ENCODE data around the gene OSBP2.
A peak's percentile ranks its signal among the peaks of the same experiment; 100 is the strongest.
"Not testable (repeated sequence)": the region's sequence is repeated elsewhere in the genome, so short reads cannot be mapped to it uniquely, and the experiment has no call there.

OSBP2 gene

GRCh38 chr22:30694640-30695350, at the start of gene OSBP2:
TSS of gene OSBP2 (plus strand) at chr22:30694874. CDS start at chr22:30694910, 36 bp downstream.
- DNase-seq (ENCODE audit: low spot score), result peak; percentile 1

DNA sequence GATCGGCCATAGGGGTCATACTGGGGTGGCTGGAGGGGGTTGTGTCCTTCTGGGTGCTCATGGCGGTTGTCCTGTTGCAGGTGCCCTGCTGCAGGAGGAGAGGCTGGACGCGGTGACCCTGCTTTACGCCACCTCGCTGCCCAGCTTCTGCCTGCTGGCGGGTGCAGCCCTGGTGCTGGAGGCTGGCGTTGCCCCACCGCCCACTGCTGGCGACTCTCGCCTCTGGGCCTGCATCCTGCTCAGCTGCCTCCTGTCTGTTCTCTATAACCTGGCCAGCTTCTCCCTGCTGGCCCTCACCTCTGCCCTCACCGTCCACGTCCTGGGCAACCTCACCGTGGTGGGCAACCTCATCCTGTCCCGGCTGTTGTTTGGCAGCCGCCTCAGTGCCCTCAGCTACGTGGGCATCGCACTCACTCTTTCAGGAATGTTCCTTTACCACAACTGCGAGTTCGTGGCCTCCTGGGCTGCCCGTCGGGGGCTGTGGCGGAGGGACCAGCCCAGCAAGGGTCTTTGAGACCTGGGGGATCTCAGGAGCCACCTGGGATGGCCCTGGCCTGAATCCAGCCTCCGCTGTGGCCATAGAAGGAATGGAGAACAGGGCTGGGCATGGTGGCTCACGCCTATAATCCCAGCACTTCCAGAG, 48.0 kb upstream of the OSBP2 start:
- no peak for DNase-seq (ENCODE audit: low spot score)

- DNase-seq (ENCODE audit: low spot score), result no peak
These were observed 47.1 kb upstream of the OSBP2 start for GRCh38 chr22:30647536-30647935.

DNA sequence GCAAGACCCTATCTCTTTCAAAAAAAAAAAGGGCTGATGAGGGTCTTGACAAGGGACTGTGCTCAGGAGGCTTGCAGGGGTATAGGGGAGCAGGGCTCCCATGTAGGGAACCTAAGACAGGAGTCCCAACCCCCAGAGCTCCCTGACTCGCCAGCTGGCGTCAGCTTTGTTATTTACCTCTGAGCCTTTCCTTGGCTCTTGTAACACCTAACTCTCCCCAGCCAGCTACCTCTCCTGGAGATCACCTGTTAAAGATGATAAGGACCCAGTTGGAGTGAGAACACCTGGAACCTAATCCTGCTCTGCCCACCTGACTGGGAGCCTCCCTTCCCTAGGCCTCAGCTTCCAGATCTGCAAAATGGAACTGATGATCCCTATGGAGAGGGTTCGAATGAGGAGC, 45.8 kb upstream of the OSBP2 start:
- DNase-seq (ENCODE audit: low spot score), result no peak

DNA sequence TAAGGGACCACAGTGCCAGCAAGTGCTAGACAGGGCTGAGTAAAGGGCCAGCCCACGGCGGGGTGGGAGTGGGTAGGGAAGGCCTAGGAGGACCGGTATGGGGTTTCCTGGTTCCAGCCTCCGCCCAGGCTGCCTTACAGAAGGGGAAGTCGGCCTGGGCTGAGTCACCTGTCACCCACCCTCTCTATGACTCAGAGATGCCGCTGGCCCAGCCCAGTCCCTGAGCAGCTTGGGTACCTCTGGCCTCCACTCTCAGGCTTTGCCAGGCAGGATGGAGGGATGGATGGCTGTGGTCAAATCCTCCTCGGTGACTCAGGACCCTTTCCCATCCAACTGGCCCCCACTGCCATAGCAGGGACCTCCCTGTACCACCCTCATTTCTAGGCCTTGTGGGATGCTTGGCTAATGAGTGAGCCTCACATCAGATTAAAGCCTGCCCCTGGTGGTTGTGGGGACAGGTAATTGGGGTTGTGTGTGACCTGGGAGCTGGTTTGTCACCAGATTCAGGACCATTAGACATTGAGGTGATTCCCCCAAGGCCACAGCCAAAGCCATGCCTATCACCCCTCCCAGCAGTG, 45.2 kb upstream of the OSBP2 start:
- DNase-seq (ENCODE audit: low spot score), result peak; percentile 84

- no peak for DNase-seq (ENCODE audit: low spot score)
These were observed 44.1 kb upstream of the OSBP2 start for GRCh38 chr22:30650508-30651116.

- DNase-seq (ENCODE audit: low spot score), result no peak
These were observed 41.8 kb upstream of the OSBP2 start for GRCh38 chr22:30652852-30653251.

- DNase-seq (ENCODE audit: low spot score), result no peak
These were observed 40.3 kb upstream of the OSBP2 start for GRCh38 chr22:30654361-30654760.

- DNase-seq (ENCODE audit: low spot score), result no peak
These were observed 39.1 kb upstream of the OSBP2 start for GRCh38 chr22:30655532-30655931.

DNA sequence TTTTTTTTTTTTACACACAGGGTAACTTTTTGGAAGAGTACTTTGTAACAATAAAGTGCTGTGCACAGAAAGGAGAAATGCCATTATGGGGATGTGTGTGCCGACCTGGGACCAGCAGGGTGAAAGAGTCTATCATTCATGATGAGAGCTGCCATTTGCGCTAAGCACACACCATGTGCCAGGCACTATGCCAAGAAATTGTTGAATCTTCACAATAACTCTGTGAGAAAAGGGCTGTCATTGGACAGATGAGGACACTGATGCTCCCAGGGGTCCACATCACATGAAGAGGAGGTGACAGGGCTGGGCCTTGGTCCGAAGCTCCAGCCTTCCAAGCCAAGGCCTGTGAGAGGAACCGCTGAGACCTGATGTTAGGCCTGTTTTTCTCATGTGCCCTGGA, 32.6 kb upstream of the OSBP2 start:
- DNase-seq (ENCODE audit: low spot score), result no peak

GRCh38 chr22:30664798-30665197, 29.9 kb upstream of the OSBP2 start:
- no peak for DNase-seq (ENCODE audit: low spot score)

DNA sequence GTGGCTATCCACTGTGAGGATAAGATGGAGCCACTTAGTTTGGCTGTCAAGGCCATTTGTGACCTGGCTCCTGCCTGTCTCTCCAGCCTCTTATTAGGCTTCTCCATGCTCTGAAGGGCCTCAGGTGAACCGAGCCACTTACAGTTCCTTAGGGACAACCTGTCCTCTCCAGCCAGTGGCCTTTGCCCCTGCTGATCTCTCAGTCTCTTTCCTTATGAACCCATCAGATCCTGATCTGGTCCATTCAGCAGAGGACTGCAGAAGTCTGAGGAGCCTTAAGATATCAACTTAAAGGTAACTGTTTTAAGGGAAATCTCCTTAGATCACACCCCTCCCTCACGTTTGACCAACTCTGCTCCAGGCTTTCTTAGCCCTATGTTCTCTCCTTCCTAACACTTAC, 29.4 kb upstream of the OSBP2 start:
- DNase-seq (ENCODE audit: low spot score), result no peak

DNA sequence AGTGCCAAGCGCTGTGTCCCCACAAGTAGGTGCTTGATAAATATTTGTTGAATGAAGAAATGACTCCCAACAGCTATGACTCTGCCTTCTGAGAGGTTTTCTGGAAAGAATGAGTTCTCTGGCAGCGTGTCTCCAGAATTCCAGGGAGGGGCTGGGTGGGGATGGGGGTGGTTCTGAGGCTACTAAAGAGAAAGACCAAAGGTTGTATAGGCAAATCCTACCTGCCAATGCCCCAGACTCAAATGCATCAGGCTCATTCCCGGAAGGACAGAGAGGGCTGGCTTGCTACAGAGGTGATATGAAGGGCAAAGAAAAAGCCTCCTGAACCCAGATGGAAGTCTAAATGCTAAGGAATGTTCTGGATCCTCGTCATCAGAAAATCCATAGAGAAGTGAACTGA, 28.9 kb upstream of the OSBP2 start:
- DNase-seq (ENCODE audit: low spot score), result no peak

GRCh38 chr22:30667107-30667493, 27.6 kb upstream of the OSBP2 start:
- peak; percentile 17 for DNase-seq (ENCODE audit: low spot score)

DNA sequence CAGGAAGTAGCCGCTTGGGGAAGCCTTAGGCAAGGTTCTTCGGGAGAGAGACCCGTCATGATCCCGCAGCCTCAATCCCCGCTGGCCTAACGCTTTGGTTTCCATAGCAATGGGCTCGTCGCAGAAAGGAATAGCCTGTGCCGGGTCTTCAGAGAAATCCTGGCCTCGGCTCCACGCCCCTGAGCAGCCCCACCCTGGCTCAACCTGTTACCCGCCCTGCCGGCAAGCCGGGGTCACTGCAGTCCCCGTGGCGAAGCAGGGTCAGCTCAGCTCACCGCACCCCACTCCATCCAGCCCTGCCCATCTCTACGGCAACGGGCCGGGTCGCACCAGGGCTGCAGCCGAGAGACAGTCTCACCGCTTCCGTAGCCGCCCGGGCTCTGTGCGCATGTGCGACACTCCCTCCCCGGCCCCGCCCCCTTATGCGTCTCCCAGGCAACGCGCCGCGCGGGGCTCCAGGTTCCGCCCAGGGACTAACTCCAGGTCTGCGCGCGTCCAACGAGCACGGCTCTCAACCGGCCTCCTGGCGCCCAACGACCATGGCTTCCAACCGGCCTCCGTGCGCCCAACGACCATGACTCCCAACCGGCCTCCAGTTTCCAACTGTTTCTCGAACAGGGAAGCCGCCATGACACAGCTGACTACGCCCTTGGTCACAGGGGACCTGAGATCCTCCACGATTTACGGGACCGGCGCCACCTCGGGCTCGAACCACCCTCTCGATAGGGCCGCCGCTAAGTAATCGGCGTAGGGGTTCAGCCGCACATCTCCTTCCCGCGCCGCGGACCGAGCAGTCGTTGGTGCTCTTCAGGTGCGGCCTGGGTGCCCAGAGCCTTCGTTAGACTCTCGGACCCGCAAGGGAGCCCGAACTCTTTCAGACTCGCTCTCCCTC, 26.9 kb upstream of the OSBP2 start, which contains the start of gene DUSP18:
TSS of gene DUSP18 (minus strand) at position 382 of the 892 bp plus-strand sequence. CDS start 3,872 bp downstream, outside the sequence.
- peak; percentile 96 for DNase-seq (ENCODE audit: low spot score)

- DNase-seq (ENCODE audit: low spot score), result no peak
These were observed 26.3 kb upstream of the OSBP2 start for GRCh38 chr22:30668386-30668710.

- DNase-seq (ENCODE audit: low spot score), result no peak
These were observed 23.6 kb upstream of the OSBP2 start for GRCh38 chr22:30671071-30671470.

DNA sequence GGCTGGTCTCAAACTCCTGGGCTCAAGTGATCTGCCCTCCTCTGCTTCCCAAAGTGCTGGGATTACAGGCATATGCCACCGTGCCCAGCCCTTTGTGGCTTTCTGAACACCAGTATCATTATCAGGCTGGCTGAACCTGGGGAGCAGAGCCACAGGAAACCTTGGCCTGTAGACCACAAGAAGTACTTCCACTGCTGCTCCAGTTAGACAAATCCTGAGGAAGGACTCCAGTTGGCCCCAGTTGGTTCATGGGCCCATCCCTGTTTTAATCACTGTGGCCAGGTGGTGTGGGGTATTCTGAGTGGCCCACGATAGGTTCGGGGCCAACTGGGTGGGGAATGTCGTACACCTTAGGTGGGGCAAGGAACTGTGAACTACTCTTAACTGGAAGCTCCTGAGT, 21.5 kb upstream of the OSBP2 start:
- no peak for DNase-seq (ENCODE audit: low spot score)

DNA sequence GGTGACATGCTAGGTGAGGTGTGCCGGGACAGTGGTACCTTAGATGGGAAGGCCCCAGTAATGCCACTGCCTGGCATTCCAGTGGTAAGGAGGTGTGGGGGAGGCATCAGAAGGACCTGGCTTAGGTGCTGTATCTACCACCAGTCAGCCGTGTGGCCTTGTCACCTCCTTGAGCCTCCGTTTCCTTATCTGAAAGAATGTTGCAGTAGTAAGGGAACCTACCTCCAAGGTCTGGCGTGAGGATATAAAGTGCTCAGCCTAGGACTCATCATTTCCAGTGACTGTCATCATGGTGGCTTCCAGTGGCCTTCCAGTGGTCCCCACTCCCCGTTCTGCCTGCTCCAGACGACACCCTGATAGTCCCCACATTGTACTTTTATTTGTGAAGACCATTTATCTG, 20.2 kb upstream of the OSBP2 start:
- DNase-seq (ENCODE audit: low spot score), result no peak

- DNase-seq (ENCODE audit: low spot score), result no peak
These were observed 19.2 kb upstream of the OSBP2 start for GRCh38 chr22:30675436-30675835.

DNA sequence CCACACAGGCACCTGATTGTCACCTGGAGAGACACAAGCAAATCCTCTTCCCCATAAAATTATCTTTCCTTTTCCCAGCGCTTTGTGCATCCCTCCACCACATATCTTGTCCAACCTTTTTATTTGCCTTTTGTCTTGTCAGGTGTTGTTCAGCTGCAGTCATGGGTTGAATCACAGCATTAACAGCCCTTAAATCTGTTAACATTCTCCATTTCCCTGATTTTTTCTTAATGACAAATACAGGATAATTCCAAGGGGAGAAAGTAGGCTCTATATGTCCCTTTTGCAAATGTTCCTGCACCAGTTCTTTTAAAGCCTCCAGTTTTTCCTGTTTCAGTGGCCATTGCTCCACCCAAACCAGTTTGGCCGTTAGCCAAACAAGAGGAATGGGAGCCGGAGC, 18.1 kb upstream of the OSBP2 start:
- not testable (repeated sequence) for DNase-seq (ENCODE audit: low spot score)
